B cell (primary cell): ENCODE results near the gene TAS1R2. TPM values are rescaled to one million over a fixed set of nuclear protein-coding genes. Genes with fewer than 3 reads are reported as not detected.

Source experiments
- ATAC-seq: fragments of 200-7000 bp; cut with Tn5 transposase; one replicate; pipeline ENCODE4 v1.10.0; 2021; ENCODE audit warnings: low read depth, mild to moderate bottlenecking, moderate number of reproducible peaks, moderate library complexity
- CTCF ChIA-PET: fragments of 350-600 bp; sonication (Branson Sonifier 250); formaldehyde crosslinking; loops from one replicate; lab custom pipeline; 2021; ENCODE audit warnings: antibody characterized with exemption, inconsistent platforms; lab: Charles Lee
- POLR2A ChIA-PET: fragments of 350-600 bp; sonication (Branson Sonifier 250); formaldehyde crosslinking; loops from one replicate; lab custom pipeline; 2021; ENCODE audit warnings: antibody characterized with exemption; lab: Charles Lee
- DNase-seq: peaks from one replicate; pipeline ENCODE4 v3.0.0; 2013
- H2AFZ ChIP-seq: 2 replicates; pipeline ENCODE4 v1.6.1; 2012; ENCODE audit warnings: mild to moderate bottlenecking, low read depth, low read length; ENCODE audit not compliant: insufficient read depth, poor library complexity, severe bottlenecking
- H3K27ac ChIP-seq, 2 donors: 1 replicate in 1 of 2; 2 replicates in 1 of 2; pipeline ENCODE4 v1.5.1; 2012 to 2013; ENCODE audit warnings: low read length in 2 of 2, mild to moderate bottlenecking in 2 of 2, moderate library complexity in 1 of 2
- H3K27me3 ChIP-seq, 4 experiments: fragments of 200-600 bp in 1 of 4; sonication (generic) in 1 of 4; replicated peaks in 1 of 4; 1 replicate in 2 of 4; 2 replicates in 2 of 4; pipeline versions ENCODE4 v1.6.1 to v1.7.0; 2013 to 2016; ENCODE audit warnings: low read length in 3 of 4, mild to moderate bottlenecking in 2 of 4, mixed read lengths in 1 of 4, moderate library complexity in 1 of 4; ENCODE audit not compliant: insufficient read depth in 4 of 4, control insufficient read depth in 3 of 4; ENCODE audit errors: control extremely low read depth in 1 of 4
- H3K36me3 ChIP-seq, 2 experiments: replicated peaks in 1 of 2; 1 replicate in 1 of 2; 2 replicates in 1 of 2; pipeline versions ENCODE4 v1.6.1 to v1.7.1; 2013; ENCODE audit warnings: low read length in 1 of 2; ENCODE audit not compliant: insufficient read depth in 2 of 2, control insufficient read depth in 1 of 2; ENCODE audit errors: control extremely low read depth in 1 of 2, extremely low read depth in 1 of 2
- H3K4me1 ChIP-seq, 2 donors: fragments of 200-600 bp in 1 of 2; sonication (generic) in 1 of 2; 1 replicate in 1 of 2; 2 replicates in 1 of 2; pipeline versions ENCODE4 v1.5.1 to v1.6.1; 2013 to 2017; ENCODE audit warnings: low read length in 2 of 2; ENCODE audit not compliant: control insufficient read depth in 2 of 2, insufficient read depth in 2 of 2
- H3K4me2 ChIP-seq: replicated peaks from 2 replicates; pipeline ENCODE3; 2012; ENCODE audit warnings: mild to moderate bottlenecking, low read depth, low read length; ENCODE audit not compliant: poor library complexity, severe bottlenecking
- H3K4me3 ChIP-seq, 5 experiments: fragments of 200-600 bp in 1 of 5; sonication (generic) in 1 of 5; 1 replicate in 3 of 5; 2 replicates in 2 of 5; pipeline versions ENCODE4 v1.5.1 to v1.7.0; 2011 to 2016; ENCODE audit warnings: low read length in 4 of 5, mild to moderate bottlenecking in 4 of 5, low read depth in 2 of 5, control low read depth in 1 of 5, moderate library complexity in 1 of 5; ENCODE audit not compliant: insufficient read depth in 1 of 5; ENCODE audit errors: control extremely low read depth in 1 of 5, extremely low read depth in 1 of 5
- H3K79me2 ChIP-seq: fragments of 200-600 bp; sonication (generic); one replicate; pipeline ENCODE4 v1.6.0; 2016; ENCODE audit warnings: low read length; ENCODE audit not compliant: control insufficient read depth, insufficient read depth
- H3K9ac ChIP-seq: fragments of 200-600 bp; sonication (generic); 2 replicates; pipeline ENCODE4 v1.6.1; 2017; ENCODE audit warnings: mild to moderate bottlenecking, low read length, moderate library complexity
- H3K9me3 ChIP-seq, 3 donors: one replicate each; pipeline versions ENCODE4 v1.6.1 to v1.7.1; 2013; ENCODE audit warnings: low read length in 2 of 3; ENCODE audit not compliant: control insufficient read depth in 2 of 3, insufficient read depth in 1 of 3; ENCODE audit errors: control extremely low read depth in 1 of 3
- H4K20me1 ChIP-seq: 2 replicates; pipeline ENCODE4 v1.6.0; 2012; ENCODE audit warnings: mild to moderate bottlenecking, low read length; ENCODE audit not compliant: insufficient read depth, control insufficient read depth, poor library complexity, severe bottlenecking
- H3K27ac Mint-ChIP-seq: one replicate; pipeline ENCODE4 v1.8.0; 2021; ENCODE audit warnings: mixed read lengths
- H3K27me3 Mint-ChIP-seq: one replicate; pipeline ENCODE4 v1.8.0; 2021; ENCODE audit warnings: mixed read lengths
- H3K4me1 Mint-ChIP-seq: one replicate; pipeline ENCODE4 v1.8.0; 2021; ENCODE audit warnings: mixed read lengths
- H3K4me3 Mint-ChIP-seq: one replicate; pipeline ENCODE4 v1.8.0; 2021; ENCODE audit warnings: mixed read lengths
- H3K9me3 Mint-ChIP-seq: one replicate; pipeline ENCODE4 v1.8.0; 2022; ENCODE audit warnings: mixed read lengths; ENCODE audit not compliant: insufficient read depth
- CTCF ChIP-seq: fragments of 200-600 bp; IDR thresholded peaks from one replicate; pipeline ENCODE4 v1.8.0; 2022; ENCODE audit warnings: antibody characterized with exemption, mild to moderate bottlenecking
- EZH2 ChIP-seq: IDR thresholded peaks from 2 replicates; pipeline ENCODE4 v1.6.1; 2012; ENCODE audit warnings: borderline replicate concordance, low read depth, mild to moderate bottlenecking, moderate library complexity, low read length; ENCODE audit not compliant: insufficient read depth, poor library complexity, severe bottlenecking
- WGBS: methylation state at CpG from one replicate; pipeline ENCODE4 v1.1.5; 2013; ENCODE audit warnings: missing lambda C conversion rate; ENCODE audit not compliant: insufficient coverage; 5-methylcytosine and 5-hydroxymethylcytosine counted together
- intact Hi-C: fragments of 100-400 bp; cut with micrococcal nuclease; formaldehyde crosslinking; loops from one replicate; pipeline ENCODE4 v1.10.0; 2022
- polyA plus RNA-seq: library from polyadenylated mRNA; depleted of rRNA; stranded (reverse); fragments of >200 nt; gene quantifications from 2 replicates; pipeline ENCODE4 v1.2.3, GENCODE V29; 2012
- total RNA-seq, 2 donors: library from RNA; stranded (reverse); fragments of 120-200 nt in 1 of 2; gene quantifications; 1 replicate in 1 of 2; 2 replicates in 1 of 2; pipeline versions ENCODE4 v1.2.3 to v1.2.4, GENCODE V29; 2013 to 2022

Gene TAS1R2
- total and polyA plus RNA-seq, 2 donors (not counting 1 experiment from before 2014, with no cell fraction given): not detected

GRCh38 chr1:18898567-18898966 is 39.1 kb upstream of the TAS1R2 start:
- Mint-ChIP-seq H3K4me1 (peaks cover 11% of the 10 kb centered on the region), H3K27ac (no peak overlapping the region), H3K9me3 (no peaks in the 10 kb centered on the region), H3K4me3 (no peak overlapping the region), H3K27me3 (no peaks in the 10 kb centered on the region)
- Histone ChIP-seq H3K4me3 (no peak overlapping the region), H2AFZ (no peak overlapping the region), H3K36me3 (no peaks in the 10 kb centered on the region), H3K79me2 (peaks cover 7% of the 10 kb centered on the region), H3K9ac (no peak overlapping the region), H3K4me2 (no peak overlapping the region), H3K4me1 (peaks cover 10 to 21% of the 10 kb centered on the region in 2 donors), H3K9me3 (no peaks in the 10 kb centered on the region), H3K27me3 (no peaks in the 10 kb centered on the region), H3K27ac (no peak overlapping the region), H4K20me1 (no peaks in the 10 kb centered on the region)
- intact Hi-C loops: no loop called here
- DNase-seq (no peak), ATAC-seq (no peak)
- TF ChIP-seq EZH2: no peak
- TF ChIP-seq CTCF: no peak
- ChIA-PET CTCF (interaction anchor here (0.9 kb wide), 1 partner anchor 28 kb away, joined by 3 read pairs; no protein-coding TSS in a partner anchor), POLR2A (no interaction called here)
- 93% methylated on average over 6 of the region's 8 CpGs for WGBS

GRCh38 chr1:18895317-18895716 is 35.9 kb upstream of the TAS1R2 start:
- no peaks in the 10 kb centered on the region for H3K9me3 ChIP-seq
- H3K36me3 ChIP-seq: no peaks in the 10 kb centered on the region
- no peaks in the 10 kb centered on the region for H3K79me2 ChIP-seq
- no peak for TF ChIP-seq CTCF
- TF ChIP-seq EZH2: no peak
- no peaks in the 10 kb centered on the region for H3K4me1 ChIP-seq
- no peaks in the 10 kb centered on the region for H4K20me1 ChIP-seq
- H3K4me3 ChIP-seq: no peak overlapping the region
- H3K27ac ChIP-seq: no peak overlapping the region
- Mint-ChIP-seq H3K4me1 (no peaks in the 10 kb centered on the region), H3K27ac (no peak overlapping the region), H3K9me3 (no peaks in the 10 kb centered on the region), H3K4me3 (no peak overlapping the region), H3K27me3 (no peaks in the 10 kb centered on the region)
- no peak for ATAC-seq
- ChIA-PET POLR2A (interaction anchor here (0.6 kb wide), 1 partner anchor 1465 kb away, joined by 3 read pairs; no protein-coding TSS in a partner anchor), CTCF (interaction anchor here (1.0 to 2.6 kb wide), 4 partner anchors 10 to 19 kb away, joined by 3 to 11 read pairs (median 4); no protein-coding TSS in a partner anchor)
- 98% methylated on average over 6 of the region's 6 CpGs for WGBS
- H2AFZ ChIP-seq: no peak overlapping the region
- no peak overlapping the region for H3K4me2 ChIP-seq
- H3K27me3 ChIP-seq: no peaks in the 10 kb centered on the region
- no peak for DNase-seq
- intact Hi-C loops: no loop called here
- H3K9ac ChIP-seq: no peak overlapping the region
